CD4-positive, alpha-beta T cell (primary cell): ENCODE data around the gene LEPROT. TPM values are rescaled to one million over a fixed set of nuclear protein-coding genes. Genes with fewer than 3 reads are reported as not detected.

Experiments used
- ATAC-seq: fragments of 200-7000 bp; cut with Tn5 transposase; one replicate; pipeline ENCODE4 v1.10.0; 2022; ENCODE audit warnings: mild to moderate bottlenecking; ENCODE audit not compliant: poor library complexity
- CTCF ChIA-PET: fragments of 350-600 bp; sonication (Branson Sonifier 250); formaldehyde crosslinking; loops from one replicate; lab custom pipeline; 2021; ENCODE audit warnings: antibody characterized with exemption, inconsistent platforms; lab: Charles Lee
- POLR2A ChIA-PET: fragments of 350-600 bp; sonication (Branson Sonifier 250); formaldehyde crosslinking; loops from one replicate; lab custom pipeline; 2021; ENCODE audit warnings: antibody characterized with exemption, inconsistent platforms; lab: Charles Lee
- DNase-seq, 14 experiments: peaks; one replicate each; pipeline ENCODE4 v3.0.0-alpha.2; 2013 to 2020; ENCODE audit warnings: mixed read lengths in 2 of 14
- H3K27ac ChIP-seq, 2 donors: one replicate each; pipeline versions ENCODE4 v1.5.1 to v1.7.0; 2013; ENCODE audit warnings: low read length in 2 of 2, low read depth in 1 of 2, mild to moderate bottlenecking in 1 of 2
- H3K27me3 ChIP-seq, 2 experiments: 1 replicate in 1 of 2; 2 replicates in 1 of 2; pipeline versions ENCODE4 v1.6.1 to v1.7.0; 2013; ENCODE audit warnings: low read length in 2 of 2, control low read depth in 1 of 2, mild to moderate bottlenecking in 1 of 2, moderate library complexity in 1 of 2; ENCODE audit not compliant: insufficient read depth in 2 of 2, control insufficient read depth in 1 of 2
- H3K36me3 ChIP-seq: one replicate; pipeline ENCODE4 v1.6.1; 2013; ENCODE audit warnings: low read length, control low read depth; ENCODE audit not compliant: insufficient read depth
- H3K4me1 ChIP-seq: one replicate; pipeline ENCODE4 v1.6.1; 2013; ENCODE audit warnings: low read length, control low read depth; ENCODE audit not compliant: insufficient read depth
- H3K4me3 ChIP-seq: one replicate; pipeline ENCODE4 v1.5.1; 2013; ENCODE audit warnings: mild to moderate bottlenecking, low read length, moderate library complexity
- H3K9me3 ChIP-seq, 2 experiments: 1 replicate in 1 of 2; 2 replicates in 1 of 2; pipeline versions ENCODE4 v1.6.1 to v1.7.0; 2013; ENCODE audit warnings: low read length in 2 of 2, mild to moderate bottlenecking in 2 of 2, control low read depth in 1 of 2, moderate library complexity in 1 of 2; ENCODE audit not compliant: control insufficient read depth in 1 of 2, insufficient read depth in 1 of 2
- H3K27ac Mint-ChIP-seq: one replicate; pipeline ENCODE4 v1.8.0; 2020; ENCODE audit warnings: mixed read lengths
- H3K27me3 Mint-ChIP-seq: one replicate; pipeline ENCODE4 v1.8.0; 2021; ENCODE audit warnings: mixed read lengths
- H3K36me3 Mint-ChIP-seq: one replicate; pipeline ENCODE4 v1.8.0; 2021; ENCODE audit warnings: low read depth, mixed read lengths
- H3K4me1 Mint-ChIP-seq: one replicate; pipeline ENCODE4 v1.8.0; 2021; ENCODE audit warnings: low read depth, mixed read lengths
- H3K4me3 Mint-ChIP-seq: one replicate; pipeline ENCODE4 v1.8.0; 2020; ENCODE audit warnings: mild to moderate bottlenecking, mixed read lengths
- H3K9me3 Mint-ChIP-seq: one replicate; pipeline ENCODE4 v1.8.0; 2020; ENCODE audit warnings: mixed read lengths
- intact Hi-C, 2 experiments: fragments of 100-400 bp; cut with DNase I in 1 of 2; cut with micrococcal nuclease in 1 of 2; formaldehyde crosslinking; loops; one replicate each; pipeline versions ENCODE4 v1.15.1 to v1.9.0; 2023 to 2025; cut with DNase I, micrococcal nuclease
- total RNA-seq, 174 experiments: library from RNA in 2 of 174; stranded (reverse) in 2 of 174; gene quantifications; one replicate each; pipeline ENCODE4 v1.2.3 and lab custom pipeline; 2021 to 2026
- TF ChIP-seq, protein P1 (sequence below): fragments of 200-600 bp; IDR thresholded peaks from one replicate; pipeline ENCODE4 v1.8.0; 2022; ENCODE audit warnings: antibody characterized with exemption, mild to moderate bottlenecking

Gene LEPROT
- total RNA-seq, 2 experiments from 2014 or later = 20.2 to 23.9 TPM

DNA sequence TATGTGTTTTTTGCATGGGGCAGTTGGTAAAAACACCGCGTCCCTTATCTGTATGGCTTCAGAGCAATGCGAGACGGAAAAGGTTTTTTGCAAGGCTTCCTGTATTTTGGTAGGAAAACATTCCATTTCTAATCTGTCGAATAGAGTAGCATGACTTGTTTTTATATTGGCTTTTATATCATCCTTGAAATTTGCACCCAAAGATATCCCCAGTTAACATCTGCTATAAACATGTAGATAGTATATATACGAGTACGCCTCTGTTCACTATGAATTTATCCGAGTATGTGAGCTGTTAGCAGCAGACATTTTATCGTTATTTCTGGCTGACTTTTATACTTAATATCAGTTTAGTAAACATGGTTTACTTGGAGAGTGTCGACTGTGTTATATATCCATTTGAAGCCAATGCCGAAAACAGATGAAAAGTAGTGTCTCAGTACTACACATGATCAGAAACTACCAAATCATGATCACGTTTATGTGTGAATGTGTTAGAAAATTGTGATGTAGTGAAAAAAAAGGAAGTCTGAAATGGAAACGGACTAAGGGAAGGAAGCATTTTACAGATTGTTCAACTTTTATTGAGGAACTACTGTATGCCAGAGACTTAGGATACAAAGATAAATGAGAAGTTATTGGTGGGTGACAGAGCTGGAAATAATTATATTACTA, 1.0 kb downstream of the LEPROT start:
- H3K9me3 ChIP-seq = no peaks in the 10 kb centered on the region
- peaks cover 14% of the 10 kb centered on the region for H3K36me3 ChIP-seq
- ChIA-PET POLR2A (interaction anchor here (0.7 kb wide), 1 partner anchor 1906 kb away, joined by 3 read pairs; no protein-coding TSS in a partner anchor), CTCF (interaction anchor here (3.5 kb wide), 1 partner anchor 9 kb away, joined by 20 read pairs; no protein-coding TSS in a partner anchor)
- Mint-ChIP-seq H3K9me3 (no peaks in the 10 kb centered on the region), H3K27ac (no peak overlapping the region), H3K4me3 (no peak overlapping the region), H3K4me1 (peaks cover 26% of the 10 kb centered on the region), H3K27me3 (no peaks in the 10 kb centered on the region), H3K36me3 (peaks cover 27% of the 10 kb centered on the region)
- H3K27me3 ChIP-seq = no peaks in the 10 kb centered on the region
- peak overlapping the region in 1 of 2 donors; percentile 61 for H3K27ac ChIP-seq
- TF ChIP-seq, protein P1, sequence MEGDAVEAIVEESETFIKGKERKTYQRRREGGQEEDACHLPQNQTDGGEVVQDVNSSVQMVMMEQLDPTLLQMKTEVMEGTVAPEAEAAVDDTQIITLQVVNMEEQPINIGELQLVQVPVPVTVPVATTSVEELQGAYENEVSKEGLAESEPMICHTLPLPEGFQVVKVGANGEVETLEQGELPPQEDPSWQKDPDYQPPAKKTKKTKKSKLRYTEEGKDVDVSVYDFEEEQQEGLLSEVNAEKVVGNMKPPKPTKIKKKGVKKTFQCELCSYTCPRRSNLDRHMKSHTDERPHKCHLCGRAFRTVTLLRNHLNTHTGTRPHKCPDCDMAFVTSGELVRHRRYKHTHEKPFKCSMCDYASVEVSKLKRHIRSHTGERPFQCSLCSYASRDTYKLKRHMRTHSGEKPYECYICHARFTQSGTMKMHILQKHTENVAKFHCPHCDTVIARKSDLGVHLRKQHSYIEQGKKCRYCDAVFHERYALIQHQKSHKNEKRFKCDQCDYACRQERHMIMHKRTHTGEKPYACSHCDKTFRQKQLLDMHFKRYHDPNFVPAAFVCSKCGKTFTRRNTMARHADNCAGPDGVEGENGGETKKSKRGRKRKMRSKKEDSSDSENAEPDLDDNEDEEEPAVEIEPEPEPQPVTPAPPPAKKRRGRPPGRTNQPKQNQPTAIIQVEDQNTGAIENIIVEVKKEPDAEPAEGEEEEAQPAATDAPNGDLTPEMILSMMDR = no peak
- H3K4me1 ChIP-seq = peaks cover 26% of the 10 kb centered on the region
- peak in 2 of 14 experiments; percentile 15 to 33 for DNase-seq
- H3K4me3 ChIP-seq = peak overlapping the region; percentile 81
- intact Hi-C loops = loop anchor here (2.0 to 10.0 kb wide), 4 partner anchors 167 to 1513 kb away; no protein-coding TSS in a partner anchor
- ATAC-seq = no peak

DNA sequence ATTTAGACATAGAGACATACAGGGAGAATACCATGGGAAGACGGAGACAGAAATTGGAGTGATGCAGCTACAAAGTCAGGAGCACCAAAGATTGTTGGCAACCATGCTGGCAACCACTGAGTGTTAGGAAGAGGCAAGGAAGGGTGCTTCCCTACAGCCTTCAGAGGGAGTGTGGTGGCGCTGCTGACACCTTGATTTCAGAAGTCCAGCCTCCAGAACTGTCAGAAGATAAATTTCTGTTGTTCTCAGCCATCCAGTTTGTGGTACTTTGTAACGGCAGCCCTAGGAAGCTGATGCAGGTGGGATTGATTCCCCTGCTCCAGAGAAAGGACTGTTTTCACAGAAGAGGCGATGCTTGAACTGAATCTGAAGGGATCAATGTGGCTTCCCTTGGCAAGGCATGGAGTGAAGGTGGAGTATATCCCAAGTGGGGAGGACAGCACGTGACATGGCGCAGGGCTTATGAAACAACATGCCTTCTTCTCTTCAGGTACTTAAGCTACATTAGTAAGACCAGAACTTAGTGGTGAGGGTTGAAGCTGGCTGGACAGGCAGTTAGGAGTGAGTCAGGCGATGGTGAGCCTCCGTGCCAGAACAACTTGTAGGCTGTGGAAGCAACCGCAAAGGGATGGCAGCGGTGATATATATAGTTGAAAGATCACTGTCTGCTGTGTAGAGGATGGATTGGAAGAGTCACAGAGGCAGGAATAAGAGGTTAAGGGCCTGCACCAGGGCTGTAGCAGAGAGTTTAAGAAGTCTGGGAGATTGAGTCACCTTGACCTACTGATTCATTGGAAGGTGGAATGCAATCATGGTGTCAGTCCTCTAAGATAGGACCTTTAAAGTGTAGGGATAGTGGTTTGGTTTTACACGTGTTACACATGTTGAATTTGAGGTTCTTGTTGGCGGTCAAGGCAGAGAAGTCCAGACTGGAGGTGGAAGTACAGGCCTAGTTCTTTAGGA, 2.1 kb downstream of the LEPROT start:
- no peaks in the 10 kb centered on the region for H3K9me3 Mint-ChIP-seq
- ChIA-PET POLR2A (no interaction called here), CTCF (interaction anchor here (3.5 kb wide), 1 partner anchor 8 kb away, joined by 20 read pairs; no protein-coding TSS in a partner anchor)
- ATAC-seq (no peak), DNase-seq (peak in 1 of 14 experiments; percentile 11)
- H3K36me3 ChIP-seq = peaks cover 20% of the 10 kb centered on the region
- peaks cover 26% of the 10 kb centered on the region for H3K4me1 Mint-ChIP-seq
- no peak overlapping the region for H3K4me3 ChIP-seq
- H3K27me3 ChIP-seq = no peaks in the 10 kb centered on the region
- intact Hi-C loops = loop anchor here in 1 of 2 experiments (5.0 to 10.0 kb wide), 3 partner anchors 170 to 1512 kb away; no protein-coding TSS in a partner anchor
- peaks cover 26% of the 10 kb centered on the region for H3K4me1 ChIP-seq
- no peaks in the 10 kb centered on the region for H3K9me3 ChIP-seq
- H3K27ac ChIP-seq = no peak overlapping the region
- TF ChIP-seq, protein P1 = no peak
- no peaks in the 10 kb centered on the region for H3K27me3 Mint-ChIP-seq
- H3K4me3 Mint-ChIP-seq = no peak overlapping the region
- peaks cover 35% of the 10 kb centered on the region for H3K36me3 Mint-ChIP-seq
- no peak overlapping the region for H3K27ac Mint-ChIP-seq

DNA sequence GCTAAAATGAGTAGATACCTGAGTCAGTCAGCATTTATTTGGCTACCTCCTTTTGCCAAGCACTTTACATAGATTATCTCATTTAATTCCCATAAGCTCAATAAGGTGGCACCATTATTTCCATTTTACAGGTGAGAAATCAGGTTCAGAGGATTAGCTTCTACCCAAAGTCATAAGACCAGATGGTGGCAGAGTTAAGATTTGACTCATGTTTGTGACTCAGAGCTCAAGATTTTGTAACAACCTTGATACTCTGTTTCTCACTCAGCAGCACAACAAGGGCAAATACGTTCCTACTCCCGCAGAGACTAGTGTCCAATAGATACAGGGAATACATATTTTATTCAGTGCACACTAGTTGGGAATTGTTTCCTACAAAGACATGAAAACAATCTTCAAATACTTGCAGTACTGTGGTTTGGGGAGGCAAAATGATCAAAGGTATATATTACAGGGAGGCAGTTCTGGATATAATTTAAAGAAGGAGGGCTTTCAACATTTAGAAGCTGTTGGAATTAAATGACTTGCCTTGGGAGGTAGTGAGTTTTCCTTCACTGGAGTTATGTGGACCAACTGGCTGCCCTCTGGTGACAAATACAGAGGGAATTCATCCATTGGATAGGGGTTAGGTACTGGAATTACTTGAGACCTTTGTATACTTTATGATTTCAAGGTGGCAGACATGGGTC, 3.6 kb downstream of the LEPROT start:
- ATAC-seq (no peak), DNase-seq (peak in 2 of 14 experiments; percentile 37 to 48)
- H3K27ac Mint-ChIP-seq = peak overlapping the region; percentile 48
- ChIA-PET POLR2A (no interaction called here), CTCF (no interaction called here)
- Histone ChIP-seq H3K27me3 (no peaks in the 10 kb centered on the region), H3K4me3 (no peak overlapping the region), H3K4me1 (peaks cover 25% of the 10 kb centered on the region), H3K9me3 (no peaks in the 10 kb centered on the region), H3K36me3 (peaks cover 20% of the 10 kb centered on the region), H3K27ac (no peak overlapping the region)
- intact Hi-C loops = loop anchor here in 1 of 2 experiments (5.0 to 10.0 kb wide), 3 partner anchors 172 to 1511 kb away; no protein-coding TSS in a partner anchor
- peaks cover 22% of the 10 kb centered on the region for H3K4me1 Mint-ChIP-seq
- peaks cover 40% of the 10 kb centered on the region for H3K36me3 Mint-ChIP-seq
- H3K9me3 Mint-ChIP-seq = no peaks in the 10 kb centered on the region
- no peaks in the 10 kb centered on the region for H3K27me3 Mint-ChIP-seq
- no peak overlapping the region for H3K4me3 Mint-ChIP-seq
- TF ChIP-seq, protein P1 = no peak
